ENCODE results near the gene DCDC1.

- TF ChIP-seq, protein P1, sequence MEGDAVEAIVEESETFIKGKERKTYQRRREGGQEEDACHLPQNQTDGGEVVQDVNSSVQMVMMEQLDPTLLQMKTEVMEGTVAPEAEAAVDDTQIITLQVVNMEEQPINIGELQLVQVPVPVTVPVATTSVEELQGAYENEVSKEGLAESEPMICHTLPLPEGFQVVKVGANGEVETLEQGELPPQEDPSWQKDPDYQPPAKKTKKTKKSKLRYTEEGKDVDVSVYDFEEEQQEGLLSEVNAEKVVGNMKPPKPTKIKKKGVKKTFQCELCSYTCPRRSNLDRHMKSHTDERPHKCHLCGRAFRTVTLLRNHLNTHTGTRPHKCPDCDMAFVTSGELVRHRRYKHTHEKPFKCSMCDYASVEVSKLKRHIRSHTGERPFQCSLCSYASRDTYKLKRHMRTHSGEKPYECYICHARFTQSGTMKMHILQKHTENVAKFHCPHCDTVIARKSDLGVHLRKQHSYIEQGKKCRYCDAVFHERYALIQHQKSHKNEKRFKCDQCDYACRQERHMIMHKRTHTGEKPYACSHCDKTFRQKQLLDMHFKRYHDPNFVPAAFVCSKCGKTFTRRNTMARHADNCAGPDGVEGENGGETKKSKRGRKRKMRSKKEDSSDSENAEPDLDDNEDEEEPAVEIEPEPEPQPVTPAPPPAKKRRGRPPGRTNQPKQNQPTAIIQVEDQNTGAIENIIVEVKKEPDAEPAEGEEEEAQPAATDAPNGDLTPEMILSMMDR (conservative IDR thresholded peaks at IDR 0.05 in 1 of 2, IDR thresholded peaks at IDR 0.05 in 1 of 2; ENCODE audit: low read depth in 1 of 2, low read length in 2 of 2): no peak
- no peak for TF ChIP-seq EZH2 (IDR thresholded peaks at IDR 0.05; ENCODE audit: low read length, missing control alignments)
Observed at GRCh38 chr11:30917266-30917665, 452.3 kb downstream of the DCDC1 start.
